ENCODE data around the gene DENND1B.

GRCh38 chr1:197472141-197472540 is 303.1 kb downstream of the DENND1B start:
- no peak for TF ChIP-seq CTCF (conservative IDR thresholded peaks at IDR 0.05)
- no peak for TF ChIP-seq ZFX (IDR thresholded peaks at IDR 0.05)

Data from C4-2B (cell line).